ENCODE results near the gene SMIM29. TPM values are rescaled to one million over a fixed set of nuclear protein-coding genes. Genes with fewer than 3 reads are reported as not detected.

SMIM29 gene
- total RNA-seq, 1 donor from 2014 or later, result 13.5 TPM

- Mint-ChIP-seq H3K9me3 (no peaks in the 10 kb centered on the region), H3K4me3 (peak overlapping the region; percentile 67)
- DNase-seq (ENCODE audit: low read depth, low spot score), result no peak
Observed at GRCh38 chr6:34223381-34223955, 25.3 kb downstream of the SMIM29 start.

GRCh38 chr6:34218691-34219090 is 30.1 kb downstream of the SMIM29 start:
- H3K4me1 Mint-ChIP-seq, result peaks cover 12% of the 10 kb centered on the region
- no peak overlapping the region for H3K27ac Mint-ChIP-seq (ENCODE audit: unreplicated experiment)
- no peaks in the 10 kb centered on the region for H3K9me3 Mint-ChIP-seq
- H3K36me3 Mint-ChIP-seq (ENCODE audit: low read depth), result no peaks in the 10 kb centered on the region
- H3K4me3 Mint-ChIP-seq, result no peak overlapping the region
- TF ChIP-seq CTCF (conservative IDR thresholded peaks at IDR 0.05), result no peak
- DNase-seq (ENCODE audit: low read depth, low spot score), result no peak
- no peaks in the 10 kb centered on the region for H3K27me3 Mint-ChIP-seq (ENCODE audit: low read depth)

More at GRCh38 chr6:34223381-34223955, 25.3 kb downstream of the SMIM29 start:
- no peaks in the 10 kb centered on the region for H3K27me3 Mint-ChIP-seq (ENCODE audit: low read depth)
- TF ChIP-seq CTCF (conservative IDR thresholded peaks at IDR 0.05), result no peak
- H3K27ac Mint-ChIP-seq (ENCODE audit: unreplicated experiment), result peak overlapping the region; percentile 85
- no peaks in the 10 kb centered on the region for H3K36me3 Mint-ChIP-seq (ENCODE audit: low read depth)
- peaks cover 29% of the 10 kb centered on the region for H3K4me1 Mint-ChIP-seq

- no peaks in the 10 kb centered on the region for H3K36me3 Mint-ChIP-seq (ENCODE audit: low read depth)
- no peak for TF ChIP-seq CTCF (conservative IDR thresholded peaks at IDR 0.05)
- H3K27me3 Mint-ChIP-seq (ENCODE audit: low read depth), result no peaks in the 10 kb centered on the region
Observed at GRCh38 chr6:34213772-34214171, 35.0 kb downstream of the SMIM29 start.

DNA sequence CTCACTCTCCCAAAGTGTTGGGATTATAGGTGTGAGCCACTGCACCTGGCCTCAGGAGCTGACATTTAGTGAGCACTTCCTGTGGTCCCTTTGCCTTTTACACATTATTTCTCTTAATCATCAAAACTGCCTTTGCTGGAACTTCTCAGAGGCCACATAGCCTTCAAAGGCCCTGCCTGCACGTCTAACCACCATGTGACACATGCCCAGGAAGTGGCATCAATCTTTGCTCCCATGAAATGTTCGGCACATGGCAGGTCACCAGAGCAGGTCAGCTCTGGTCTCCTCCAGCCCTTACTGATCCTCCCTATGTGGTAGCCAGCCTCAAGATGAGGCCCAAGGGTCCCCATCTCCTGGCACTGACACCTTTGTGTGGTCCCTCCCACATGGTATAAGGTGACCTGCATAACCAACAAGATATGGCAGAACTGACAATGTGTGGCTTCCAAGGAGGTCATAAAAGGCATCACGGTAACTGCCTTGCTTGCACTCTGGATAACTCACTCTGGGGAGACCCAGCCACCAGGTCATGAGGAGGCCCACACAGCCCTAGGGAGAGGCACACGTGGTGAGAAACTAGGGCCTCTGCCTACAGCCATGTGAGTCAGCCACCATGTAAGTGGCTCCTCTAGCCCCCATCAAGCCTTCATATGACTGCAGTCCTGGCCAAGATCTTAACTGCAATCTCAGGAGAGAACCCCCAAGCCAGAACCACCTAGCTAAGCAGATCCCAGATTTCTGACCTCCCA is 40.9 kb downstream of the SMIM29 start:
- TF ChIP-seq CTCF (conservative IDR thresholded peaks at IDR 0.05), result no peak
- Mint-ChIP-seq H3K27ac (ENCODE audit: unreplicated experiment) (no peak overlapping the region), H3K9me3 (no peaks in the 10 kb centered on the region), H3K27me3 (ENCODE audit: low read depth) (no peaks in the 10 kb centered on the region), H3K36me3 (ENCODE audit: low read depth) (no peaks in the 10 kb centered on the region), H3K4me1 (no peaks in the 10 kb centered on the region), H3K4me3 (no peak overlapping the region)
- DNase-seq (ENCODE audit: low read depth, low spot score), result no peak

More at GRCh38 chr6:34213772-34214171, 35.0 kb downstream of the SMIM29 start:
- H3K27ac Mint-ChIP-seq (ENCODE audit: unreplicated experiment), result no peak overlapping the region
- DNase-seq (ENCODE audit: low read depth, low spot score), result no peak
- no peak overlapping the region for H3K4me3 Mint-ChIP-seq
- no peaks in the 10 kb centered on the region for H3K9me3 Mint-ChIP-seq
- H3K4me1 Mint-ChIP-seq, result peaks cover 4% of the 10 kb centered on the region

- Mint-ChIP-seq H3K27me3 (ENCODE audit: low read depth) (no peaks in the 10 kb centered on the region), H3K4me1 (peaks cover 2% of the 10 kb centered on the region), H3K9me3 (no peaks in the 10 kb centered on the region), H3K36me3 (ENCODE audit: low read depth) (no peaks in the 10 kb centered on the region), H3K27ac (ENCODE audit: unreplicated experiment) (peak overlapping the region; percentile 3), H3K4me3 (no peak overlapping the region)
- no peak for DNase-seq (ENCODE audit: low read depth, low spot score)
- no peak for TF ChIP-seq CTCF (conservative IDR thresholded peaks at IDR 0.05)
Observed at GRCh38 chr6:34206726-34207125, 42.1 kb downstream of the SMIM29 start.
